Stimulated activated CD4-positive, alpha-beta T cell treated with anti-CD3 and anti-CD28 coated beads, Interleukin-12 subunit alpha, Interleukin-12 subunit beta, amount 100 ng/mL, for 4 hours (primary cell): ENCODE results near the gene CTNNA2.

Experiments used
- DNase-seq: peaks from one replicate; pipeline ENCODE4 v3.0.0-alpha.2; 2020

The CTNNA2 gene

DNA sequence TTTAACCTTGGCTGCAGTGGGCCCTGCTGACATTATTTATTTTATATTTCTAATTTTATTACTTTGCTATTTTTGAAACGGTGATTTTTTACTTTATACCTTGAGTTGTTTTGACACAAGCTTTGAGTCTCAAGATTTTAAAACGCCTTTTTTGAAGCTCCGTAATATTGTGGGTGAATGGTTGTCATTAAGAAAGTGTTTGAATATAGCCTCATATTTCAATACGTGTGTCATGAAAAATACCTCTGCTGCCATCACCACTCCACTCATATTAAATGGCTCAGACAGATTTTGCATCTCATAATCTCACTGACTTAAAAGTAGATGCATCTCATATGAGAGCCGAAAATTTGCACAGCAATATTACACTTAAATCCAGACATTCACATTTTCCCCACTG lies 106.6 kb downstream of the CTNNA2 start:
- no peak for DNase-seq

GRCh38 chr2:79619976-79620375 lies 107.1 kb downstream of the CTNNA2 start:
- DNase-seq, result no peak

- no peak for DNase-seq
Observed at GRCh38 chr2:79620679-79621078, 107.8 kb downstream of the CTNNA2 start.

DNA sequence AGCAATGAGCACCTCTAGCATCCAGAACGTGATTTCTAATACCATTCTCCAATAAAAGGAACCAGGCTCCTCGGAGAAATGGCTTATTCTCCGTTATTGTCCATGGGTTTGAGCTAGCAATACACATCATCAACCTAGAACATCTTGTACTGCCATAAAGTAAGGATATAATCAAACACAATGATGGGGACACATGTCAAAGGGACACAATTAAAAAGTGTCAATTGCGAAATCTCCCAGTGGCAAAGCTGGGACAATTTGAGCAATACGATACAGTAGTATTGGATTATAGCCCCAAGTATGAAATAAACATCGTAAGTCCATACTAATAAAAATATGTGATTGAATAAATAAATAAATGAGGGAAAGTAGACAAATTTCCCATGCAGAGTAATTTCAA lies 108.4 kb downstream of the CTNNA2 start:
- DNase-seq, result no peak

DNA sequence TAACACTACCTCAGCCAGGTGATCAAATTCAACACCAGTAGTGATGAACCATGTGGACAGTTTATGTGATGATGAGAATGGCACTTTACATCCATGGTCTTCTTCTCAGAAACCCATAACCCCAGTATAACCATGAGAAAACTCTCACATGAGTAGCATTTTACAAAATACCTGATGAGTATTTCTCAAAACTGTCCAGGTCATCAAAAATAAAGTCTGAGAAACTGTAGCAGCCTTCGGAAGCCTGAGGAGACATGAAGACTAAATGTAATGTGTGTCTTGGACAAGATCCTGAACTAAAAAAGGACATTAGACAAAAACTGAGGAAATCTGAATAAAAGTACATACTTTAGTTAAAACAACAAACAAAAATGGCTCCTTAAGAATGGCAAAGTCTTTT lies 108.9 kb downstream of the CTNNA2 start:
- no peak for DNase-seq

DNA sequence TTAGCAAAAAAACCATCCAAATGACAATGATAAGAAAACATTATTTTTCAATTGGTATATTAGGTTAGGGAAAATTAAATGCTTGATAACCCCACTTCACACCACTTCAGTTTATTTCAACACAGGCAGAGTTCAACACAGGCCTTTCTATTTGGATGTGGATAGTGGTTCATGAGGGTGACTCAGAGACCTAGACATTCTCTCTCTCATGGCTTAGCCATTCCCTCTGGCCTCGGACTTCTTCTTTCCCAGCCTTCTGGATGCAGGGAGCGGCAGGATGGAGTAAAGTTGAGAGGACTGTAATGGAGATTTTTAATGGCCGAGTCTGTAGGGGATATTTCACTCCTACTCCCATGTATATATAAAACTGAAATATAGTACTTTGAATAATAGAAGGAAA lies 109.7 kb downstream of the CTNNA2 start:
- no peak for DNase-seq

DNA sequence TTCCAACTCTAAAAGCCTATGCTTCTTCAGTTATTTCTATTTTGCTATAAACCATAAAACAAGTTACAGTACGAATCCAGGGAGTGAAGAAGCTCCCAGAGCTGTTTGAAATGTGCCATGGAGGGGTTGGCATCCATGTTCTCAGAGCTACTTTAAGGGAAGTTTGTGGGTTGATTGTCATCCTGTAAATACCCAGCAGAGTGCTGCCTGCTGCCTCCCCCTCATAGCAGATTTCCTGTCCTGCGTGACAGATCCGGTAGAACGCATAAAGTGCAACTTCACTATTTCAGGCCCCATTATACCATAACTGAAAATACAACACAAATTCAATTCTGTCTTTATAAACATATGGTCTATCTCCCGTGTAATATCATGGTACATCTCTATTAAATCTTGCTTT lies 114.4 kb downstream of the CTNNA2 start:
- DNase-seq, result no peak

GRCh38 chr2:79630060-79630459 lies 117.2 kb downstream of the CTNNA2 start:
- no peak for DNase-seq

- no peak for DNase-seq
Observed at GRCh38 chr2:79630972-79631557, 118.2 kb downstream of the CTNNA2 start.

DNA sequence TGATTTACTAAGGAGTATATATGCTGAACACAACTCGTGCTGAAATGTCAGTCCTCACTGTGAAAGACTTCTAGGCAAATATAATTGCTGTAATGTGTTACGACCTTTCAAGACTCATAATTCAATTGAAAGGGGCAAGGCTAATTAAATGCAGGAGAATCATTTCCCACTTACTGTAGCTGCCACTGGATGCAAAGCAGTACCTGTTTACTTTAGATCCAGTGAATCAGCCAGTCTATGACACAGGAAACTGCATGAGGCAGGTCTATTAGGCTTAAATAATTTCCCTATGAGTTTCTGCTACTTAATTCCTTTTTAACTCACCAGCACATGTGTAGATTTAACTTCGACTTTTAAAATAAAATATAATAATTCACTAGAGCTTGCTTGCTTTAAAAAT lies 125.6 kb downstream of the CTNNA2 start:
- DNase-seq, result no peak

GRCh38 chr2:79638954-79639353 lies 126.1 kb downstream of the CTNNA2 start:
- no peak for DNase-seq

DNA sequence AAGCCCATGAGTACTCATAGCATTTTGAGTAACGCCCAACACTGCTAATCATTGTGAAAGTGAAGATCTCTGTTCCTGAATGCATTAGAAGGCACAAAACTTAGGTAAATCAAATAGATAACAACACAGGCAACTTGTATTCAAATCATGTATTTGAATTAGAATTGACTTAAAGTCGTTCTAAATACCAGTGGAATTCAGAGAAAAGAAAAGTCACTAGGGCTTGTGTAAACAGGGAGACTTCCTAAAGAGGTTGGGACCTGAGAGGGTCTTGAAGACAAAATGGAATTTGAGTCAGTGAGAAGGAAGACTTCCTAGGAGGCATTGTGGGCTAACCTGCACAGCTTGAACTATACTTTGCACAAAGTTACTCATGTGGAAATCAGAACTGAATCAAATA lies 127.2 kb downstream of the CTNNA2 start:
- DNase-seq, result no peak

DNA sequence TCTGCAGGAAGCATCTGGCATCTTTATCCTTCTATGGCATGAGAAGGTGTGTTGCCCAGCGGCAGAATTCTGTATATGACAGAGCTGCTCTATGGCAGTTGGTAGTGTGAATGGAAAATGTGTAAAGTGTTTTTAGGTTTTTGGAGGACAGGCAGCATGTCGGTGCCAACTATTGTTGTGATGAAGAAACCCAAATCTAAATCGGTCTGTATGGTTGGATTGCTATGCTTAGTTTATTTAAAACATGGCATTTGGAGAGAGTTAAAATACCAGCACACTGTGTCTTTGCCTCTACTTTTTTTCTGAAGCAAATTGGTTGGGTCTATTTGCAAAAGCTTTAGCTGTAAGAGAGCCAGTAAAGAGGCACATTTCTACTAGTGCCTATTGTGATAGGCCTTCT lies 136.7 kb downstream of the CTNNA2 start:
- no peak for DNase-seq

DNA sequence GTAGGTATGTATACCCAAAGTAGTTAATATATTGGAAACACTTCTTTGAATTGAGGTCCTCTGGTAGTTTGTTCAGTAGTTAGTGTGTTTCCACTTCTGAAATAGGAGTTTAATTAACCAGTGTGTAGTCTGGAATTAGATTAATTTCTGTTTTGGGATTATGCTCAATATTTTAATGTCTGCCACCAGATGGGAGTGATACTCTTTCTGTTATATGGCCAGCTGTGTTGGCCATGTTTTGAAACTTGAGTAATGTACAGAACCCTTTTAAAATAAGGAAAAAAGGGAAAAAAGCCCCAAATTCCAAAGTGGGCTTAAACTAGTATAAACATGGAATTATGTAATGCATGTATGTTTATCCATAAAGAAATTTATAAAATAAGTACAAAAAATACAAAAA lies 147.7 kb downstream of the CTNNA2 start:
- DNase-seq, result no peak

DNA sequence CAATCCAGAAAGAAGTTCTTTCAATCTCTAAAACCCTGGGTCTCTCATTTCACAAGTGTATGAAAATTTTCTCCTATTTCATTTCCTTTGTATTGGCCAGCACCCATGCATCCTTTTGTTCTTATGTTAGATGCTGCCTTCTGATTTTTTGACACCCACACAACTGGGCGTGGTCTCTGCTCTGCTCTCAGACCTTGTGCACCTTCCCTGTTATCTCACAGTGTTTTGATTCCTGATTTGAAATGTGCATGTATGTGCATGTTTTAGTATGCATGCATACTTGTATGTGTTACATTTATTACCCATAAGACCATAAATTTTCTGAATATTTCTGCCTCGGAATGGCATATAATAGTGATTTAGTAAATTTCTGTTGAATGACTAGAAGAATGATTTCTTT lies 152.2 kb downstream of the CTNNA2 start:
- DNase-seq, result no peak

DNA sequence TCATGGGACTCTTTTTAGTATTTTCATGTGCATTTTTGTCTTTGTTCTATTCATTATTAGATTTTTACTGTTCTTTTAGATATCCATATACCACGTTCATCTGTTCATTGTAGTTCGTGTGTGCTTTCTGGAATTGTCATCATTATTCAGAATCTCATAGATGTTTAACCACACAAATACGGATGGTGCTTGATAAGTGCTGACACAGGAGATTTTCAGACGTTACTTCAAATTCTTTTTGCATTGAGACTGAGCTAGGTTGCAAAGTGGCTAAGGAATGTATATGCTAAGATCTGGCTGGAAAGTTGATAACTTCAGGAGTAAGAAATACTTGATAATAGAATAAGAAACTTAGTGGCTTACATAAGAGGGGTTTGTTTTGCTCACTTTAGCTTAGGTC lies 153.6 kb downstream of the CTNNA2 start:
- DNase-seq, result no peak

- DNase-seq, result no peak
Observed at GRCh38 chr2:79669714-79670113, 156.9 kb downstream of the CTNNA2 start.

DNA sequence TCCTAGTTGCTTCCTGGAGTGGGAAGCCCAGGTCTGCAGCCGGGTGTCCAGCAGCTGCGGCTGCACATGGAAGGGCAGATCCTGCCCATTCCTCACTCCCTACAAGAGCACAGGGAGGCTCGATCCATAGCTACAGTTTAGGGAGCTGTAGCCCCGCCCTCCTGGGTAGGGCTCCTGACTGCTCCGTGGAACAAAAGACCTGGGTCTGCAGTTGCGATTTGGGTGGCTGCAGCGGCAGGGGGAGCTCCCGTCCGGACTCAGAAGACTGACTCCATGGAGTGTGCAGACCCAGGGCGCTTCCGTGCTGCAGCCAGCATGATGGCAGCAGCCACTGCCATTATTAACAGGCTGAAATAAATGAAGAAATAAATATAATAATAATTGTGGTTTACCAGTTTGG lies 157.3 kb downstream of the CTNNA2 start:
- DNase-seq, result no peak

DNA sequence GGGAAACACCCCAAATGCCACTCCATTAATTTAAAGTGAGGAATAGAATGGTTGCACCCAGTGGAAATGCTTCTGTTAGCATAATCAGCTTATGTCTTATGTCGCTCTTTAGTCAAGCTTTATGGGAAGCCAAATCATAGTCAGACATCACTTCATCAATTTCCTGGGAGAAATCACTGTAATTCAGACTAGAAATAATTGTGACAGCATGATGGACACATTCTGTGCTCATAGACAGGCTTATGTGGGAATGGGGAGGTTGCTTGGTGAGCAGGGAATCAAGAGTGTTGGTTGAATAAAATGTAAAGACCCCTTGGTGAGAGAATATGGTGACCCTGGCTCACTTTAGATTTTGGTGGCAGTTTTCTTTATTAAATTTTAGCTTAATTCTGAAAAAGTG lies 174.0 kb downstream of the CTNNA2 start:
- DNase-seq, result no peak

DNA sequence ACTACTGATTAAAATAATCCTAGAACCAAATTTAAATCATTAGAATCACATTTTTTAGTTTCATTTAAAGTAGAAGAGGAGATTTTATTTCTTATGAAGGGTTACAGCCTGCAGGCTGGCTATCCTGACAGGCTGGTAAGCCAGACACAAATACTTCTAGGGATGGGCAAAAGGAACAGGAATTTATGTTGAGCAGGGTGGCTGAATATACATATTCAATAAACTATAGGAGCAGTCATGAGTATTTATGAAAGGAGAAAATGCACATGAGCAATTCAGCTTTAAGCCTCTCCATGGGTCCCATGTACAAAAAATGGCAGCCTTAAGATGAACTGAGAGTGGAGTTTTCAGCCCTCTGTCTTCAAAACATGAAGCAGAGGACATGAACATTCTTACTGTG lies 182.4 kb downstream of the CTNNA2 start:
- DNase-seq, result no peak

DNA sequence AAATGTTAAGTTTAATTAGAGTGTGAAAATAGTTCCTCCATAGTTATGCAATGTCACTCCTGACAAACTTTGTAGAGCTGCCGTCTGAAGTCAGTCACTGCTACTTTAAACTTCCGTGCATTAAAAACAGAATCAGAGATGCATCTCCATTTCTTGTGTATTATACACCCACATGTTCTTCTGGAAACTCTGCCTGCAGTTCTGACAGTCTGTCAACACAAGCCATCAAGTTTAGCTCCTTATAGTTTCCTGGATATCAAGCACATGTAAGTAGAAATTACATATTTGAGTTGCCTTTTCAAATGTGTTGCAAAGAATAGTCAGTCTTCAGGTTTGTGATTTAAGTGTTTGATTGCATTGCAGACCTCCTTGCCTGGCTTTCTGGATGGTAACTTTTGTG lies 184.3 kb downstream of the CTNNA2 start:
- DNase-seq, result no peak

- no peak for DNase-seq
Observed at GRCh38 chr2:79700651-79701050, 187.8 kb downstream of the CTNNA2 start.

GRCh38 chr2:79702905-79703304 lies 190.1 kb downstream of the CTNNA2 start:
- no peak for DNase-seq

- no peak for DNase-seq
Observed at GRCh38 chr2:79711098-79711497, 198.2 kb downstream of the CTNNA2 start.

- no peak for DNase-seq
Observed at GRCh38 chr2:79713131-79713785, 200.4 kb downstream of the CTNNA2 start.
